ENCODE results near the gene FSIP1. TPM values are rescaled to one million over a fixed set of nuclear protein-coding genes. Genes with fewer than 3 reads are reported as not detected.

FSIP1 gene
- total RNA-seq, 4 donors from 2014 or later: 0.83 to 4.6 (median 1.4) TPM

- Histone ChIP-seq H3K36me3 (no peaks in the 10 kb centered on the region), H3K9me3 (no peaks in the 10 kb centered on the region), H3K27ac (replicated peaks in 1 of 4) (peak overlapping the region; percentile 10 to 43 (median 28)), H3K4me1 (peaks cover under 1 to 31% (median 25%) of the 10 kb centered on the region in 4 donors), H3K4me3 (no peak overlapping the region), H3K27me3 (no peaks in the 10 kb centered on the region)
- 38% methylated on average over 4 of the region's 4 CpGs for WGBS
- TF ChIP-seq CTCF (IDR thresholded peaks at IDR 0.05) (no peak), EP300 (IDR thresholded peaks at IDR 0.05) (no peak)
- intact Hi-C loops (cut with DNase I): loop anchor here (2.0 to 10.0 kb wide), 2 partner anchors 579 to 753 kb away; no protein-coding TSS in a partner anchor
- DNase-seq (ENCODE audit: extremely low spot score): peak; percentile 84
Observed at GRCh38 chr15:39573844-39574243, 208.8 kb downstream of the FSIP1 start.

- 94% methylated on average over 2 of the region's 2 CpGs for WGBS
- TF ChIP-seq POLR2A (IDR thresholded peaks at IDR 0.05; ENCODE audit: low read depth) (no peak), POLR2AphosphoS5 (IDR thresholded peaks at IDR 0.05) (no peak), CTCF (IDR thresholded peaks at IDR 0.05) (no peak), EP300 (IDR thresholded peaks at IDR 0.05) (no peak)
- Histone ChIP-seq H3K9me3 (no peaks in the 10 kb centered on the region), H3K27ac (replicated peaks in 1 of 4) (peak overlapping the region in 3 of 4 donors; percentile 10 to 43 (median 14)), H3K4me3 (no peak overlapping the region), H3K4me1 (peaks cover 0 to 26% (median 19%) of the 10 kb centered on the region in 4 donors), H3K27me3 (no peaks in the 10 kb centered on the region), H3K36me3 (no peaks in the 10 kb centered on the region)
- peak; percentile 84 for DNase-seq (ENCODE audit: extremely low spot score)
- intact Hi-C loops (cut with DNase I): loop anchor here (10.0 kb wide), 1 partner anchor 578 kb away; no protein-coding TSS in a partner anchor
Observed at GRCh38 chr15:39573287-39573686, 209.4 kb downstream of the FSIP1 start.

GRCh38 chr15:39565851-39566250 is 216.8 kb downstream of the FSIP1 start:
- TF ChIP-seq POLR2AphosphoS5 (IDR thresholded peaks at IDR 0.05): no peak
- no peak for TF ChIP-seq CTCF (IDR thresholded peaks at IDR 0.05)
- no peak for TF ChIP-seq EP300 (IDR thresholded peaks at IDR 0.05)
- TF ChIP-seq POLR2A (IDR thresholded peaks at IDR 0.05; ENCODE audit: low read depth): no peak
- Histone ChIP-seq H3K27me3 (no peaks in the 10 kb centered on the region), H3K27ac (replicated peaks in 1 of 4) (no peak overlapping the region), H3K36me3 (no peaks in the 10 kb centered on the region), H3K4me1 (no peaks in the 10 kb centered on the region), H3K4me3 (no peak overlapping the region), H3K9me3 (no peaks in the 10 kb centered on the region)
- DNase-seq (ENCODE audit: extremely low spot score): no peak
- WGBS: 93% methylated on average over 2 of the region's 2 CpGs
- intact Hi-C loops (cut with DNase I): no loop called here

GRCh38 chr15:39564972-39565665 is 217.5 kb downstream of the FSIP1 start:
- H3K36me3 ChIP-seq: no peaks in the 10 kb centered on the region
- H3K27ac ChIP-seq (replicated peaks in 1 of 4): no peak overlapping the region
- no peak for TF ChIP-seq POLR2AphosphoS5 (IDR thresholded peaks at IDR 0.05)
- no peak for TF ChIP-seq EP300 (IDR thresholded peaks at IDR 0.05)
- no peak for TF ChIP-seq POLR2A (IDR thresholded peaks at IDR 0.05; ENCODE audit: low read depth)
- TF ChIP-seq CTCF (IDR thresholded peaks at IDR 0.05): no peak
- intact Hi-C loops (cut with DNase I): no loop called here
- 85% methylated on average over 4 of the region's 4 CpGs for WGBS
- peak; percentile 64 for DNase-seq (ENCODE audit: extremely low spot score)
- H3K27me3 ChIP-seq: no peaks in the 10 kb centered on the region
- H3K4me1 ChIP-seq: no peaks in the 10 kb centered on the region
- H3K4me3 ChIP-seq: no peak overlapping the region
- no peaks in the 10 kb centered on the region for H3K9me3 ChIP-seq
